Stomach (tissue), 9 donors: Measurements from ENCODE around the gene SPRED3. TPM values are rescaled to one million over a fixed set of nuclear protein-coding genes. Genes with fewer than 3 reads are reported as not detected.

ENCODE experiments used
- DNase-seq, 2 donors: peaks; one replicate each; pipeline versions ENCODE4 v3.0.0 to v3.0.0-alpha.2; 2013 to 2019
- H3K27ac ChIP-seq, 5 donors: fragments of 200-600 bp in 4 of 5; sonication (generic) in 4 of 5; one replicate each; pipeline ENCODE4 v1.5.1; 2013 to 2019; ENCODE audit warnings: mild to moderate bottlenecking in 1 of 5, moderate library complexity in 1 of 5
- H3K27me3 ChIP-seq, 3 donors: fragments of 200-600 bp; sonication (generic); one replicate each; pipeline ENCODE4 v1.5.1; 2017 to 2019; ENCODE audit warnings: mixed run types in 1 of 3
- H3K36me3 ChIP-seq, 4 donors: fragments of 200-600 bp; sonication (generic); 1 replicate in 3 of 4; 2 replicates in 1 of 4; pipeline ENCODE4 v1.5.1; 2016 to 2019
- H3K4me1 ChIP-seq, 4 donors: fragments of 200-600 bp; sonication (generic); one replicate each; pipeline ENCODE4 v1.5.1; 2016 to 2019
- H3K4me3 ChIP-seq, 4 donors: fragments of 200-600 bp; sonication (generic) in 3 of 4; one replicate each; pipeline ENCODE4 v1.5.1; 2016 to 2019; ENCODE audit warnings: mild to moderate bottlenecking in 1 of 4
- H3K9me3 ChIP-seq, 4 donors: fragments of 200-600 bp; sonication (generic); one replicate each; pipeline ENCODE4 v1.5.1; 2016 to 2019
- CTCF ChIP-seq, 7 experiments: fragments of 450-650 bp in 4 of 7; fragments of 200-600 bp in 3 of 7; sonication (generic) in 3 of 7; IDR thresholded peaks; one replicate each; pipeline ENCODE4 v1.5.1; 2016 to 2019; ENCODE audit warnings: antibody characterized with exemption in 7 of 7, control low read depth in 2 of 7, mild to moderate bottlenecking in 1 of 7
- EP300 ChIP-seq: sonication (generic); formaldehyde crosslinking; IDR thresholded peaks from one replicate; pipeline ENCODE4 v1.6.1; 2017; ENCODE audit warnings: antibody characterized with exemption
- POLR2A ChIP-seq, 4 donors: fragments of 450-650 bp; IDR thresholded peaks; one replicate each; pipeline ENCODE4 v1.6.1; 2016; ENCODE audit warnings: antibody characterized with exemption in 4 of 4, control low read depth in 2 of 4, mild to moderate bottlenecking in 1 of 4, moderate library complexity in 1 of 4
- POLR2AphosphoS5 ChIP-seq, 3 donors: sonication (generic); formaldehyde crosslinking; IDR thresholded peaks; one replicate each; pipeline ENCODE4 v1.6.1; 2016; ENCODE audit warnings: antibody characterized with exemption in 3 of 3
- WGBS, 5 donors: extraction: QIAGEN DNeasy Blood & Tissue Kit in 3 of 5; methylation state at CpG; one replicate each; pipeline versions ENCODE4 v1.1.5 to v1.1.7; 2013 to 2018; 5-methylcytosine and 5-hydroxymethylcytosine counted together
- intact Hi-C: fragments of 100-400 bp; cut with DNase I; formaldehyde crosslinking; loops from one replicate; pipeline ENCODE4 v1.15.1; 2023; ENCODE audit warnings: low total_unique reads
- polyA plus RNA-seq, 3 donors: library from polyadenylated mRNA; stranded (reverse); fragments of 200-250 nt; gene quantifications; one replicate each; pipeline ENCODE4 v1.2.3, GENCODE V29; 2013
- total RNA-seq, 5 donors: library from RNA; depleted of rRNA; stranded (reverse); fragments of >200 nt; gene quantifications; one replicate each; pipeline versions ENCODE4 v1.1.0 to v1.2.3, GENCODE V29; 2014 to 2016
- donor health status: healthy with polysubstance abuse.
- donor health status: Bipolar disorder and iron deficiency.
- donor health status: healthy.

Gene SPRED3
- total and polyA plus RNA-seq, 8 donors = 0.12 to 3.6 (median 0.99) TPM; not detected in 4

GRCh38 chr19:38437295-38437694 is 48.8 kb downstream of the SPRED3 start:
- TF ChIP-seq POLR2A (IDR thresholded peaks at IDR 0.05) (no peak), EP300 (no peak), POLR2AphosphoS5 (IDR thresholded peaks at IDR 0.05) (no peak), CTCF (IDR thresholded peaks at IDR 0.05) (no peak)
- intact Hi-C loops = no loop called here
- Histone ChIP-seq H3K4me1 (peaks cover 0 to 8% (median 3%) of the 10 kb centered on the region in 4 donors), H3K27ac (no peak overlapping the region), H3K4me3 (no peak overlapping the region), H3K36me3 (no peaks in the 10 kb centered on the region), H3K9me3 (no peaks in the 10 kb centered on the region), H3K27me3 (peaks cover 0 to 90% (median 28%) of the 10 kb centered on the region in 3 donors)
- DNase-seq = no peak
- WGBS, 5 donors = 83 to 94% (median 93%) methylated on average over 6 of the region's 6 CpGs

- H3K27me3 ChIP-seq = peaks cover 0 to 90% (median 27%) of the 10 kb centered on the region in 3 donors
- WGBS, 5 donors = 74 to 89% (median 84%) methylated on average over 2 of the region's 2 CpGs
- intact Hi-C loops = no loop called here
- TF ChIP-seq POLR2AphosphoS5 (IDR thresholded peaks at IDR 0.05) (no peak), EP300 (no peak), POLR2A (IDR thresholded peaks at IDR 0.05) (no peak), CTCF (IDR thresholded peaks at IDR 0.05) (no peak)
- no peak overlapping the region for H3K27ac ChIP-seq
- peaks cover 0 to 8% (median 3%) of the 10 kb centered on the region in 4 donors for H3K4me1 ChIP-seq
- no peaks in the 10 kb centered on the region for H3K9me3 ChIP-seq
- DNase-seq = no peak
- H3K4me3 ChIP-seq = no peak overlapping the region
- no peaks in the 10 kb centered on the region for H3K36me3 ChIP-seq
These were observed 49.4 kb downstream of the SPRED3 start for GRCh38 chr19:38437917-38438316.

- Histone ChIP-seq H3K27me3 (peaks cover 0 to 66% (median 0%) of the 10 kb centered on the region in 3 donors), H3K9me3 (no peaks in the 10 kb centered on the region), H3K36me3 (no peaks in the 10 kb centered on the region), H3K27ac (no peak overlapping the region), H3K4me1 (no peaks in the 10 kb centered on the region), H3K4me3 (no peak overlapping the region)
- DNase-seq = no peak
- 74 to 78% (median 75%) methylated on average over 12 to 14 of the region's 14 CpGs for WGBS, 5 donors
- TF ChIP-seq EP300 (no peak), CTCF (IDR thresholded peaks at IDR 0.05) (no peak), POLR2A (IDR thresholded peaks at IDR 0.05) (no peak), POLR2AphosphoS5 (IDR thresholded peaks at IDR 0.05) (no peak)
- intact Hi-C loops = no loop called here
These were observed 52.1 kb downstream of the SPRED3 start for GRCh38 chr19:38440592-38440991.

DNA sequence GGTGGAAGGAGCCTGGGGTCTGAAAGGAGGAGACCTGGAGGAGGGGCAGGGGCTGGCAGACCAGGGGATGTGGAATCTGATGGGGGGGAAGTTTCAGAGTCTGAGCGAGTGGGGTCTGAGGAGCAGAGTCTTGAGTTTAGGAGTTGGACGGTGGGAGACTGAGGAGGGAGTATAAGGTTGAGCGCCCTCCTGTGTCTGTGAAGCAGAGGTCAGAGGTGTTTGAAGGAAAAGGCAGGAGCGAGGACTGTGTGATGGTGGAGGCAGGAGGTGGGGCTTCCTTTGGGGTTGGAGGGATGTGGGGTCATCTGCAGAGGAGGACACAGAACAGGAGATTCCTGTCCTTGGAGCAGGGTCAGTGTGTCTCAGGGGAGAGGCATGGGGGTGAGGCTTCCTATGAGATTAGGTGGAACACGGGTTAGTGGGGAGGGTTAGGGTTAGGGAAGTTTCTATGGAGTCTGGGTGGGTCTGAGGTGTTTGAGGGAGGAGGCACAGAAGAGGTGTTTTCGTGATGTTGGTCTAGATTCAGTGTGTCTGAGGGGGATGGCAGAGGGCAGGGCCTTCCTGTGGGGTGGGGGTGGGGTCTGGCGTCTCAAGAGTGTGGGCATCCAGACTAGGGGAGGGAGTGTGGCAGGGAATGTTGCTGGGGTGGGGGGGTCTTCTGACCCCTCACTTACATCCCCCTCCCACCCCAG is 53.3 kb downstream of the SPRED3 start:
- Histone ChIP-seq H3K4me1 (no peaks in the 10 kb centered on the region), H3K27me3 (peaks cover 0 to 53% (median 0%) of the 10 kb centered on the region in 3 donors), H3K36me3 (no peaks in the 10 kb centered on the region), H3K27ac (no peak overlapping the region), H3K9me3 (no peaks in the 10 kb centered on the region), H3K4me3 (no peak overlapping the region)
- intact Hi-C loops = no loop called here
- no peak for TF ChIP-seq POLR2AphosphoS5 (IDR thresholded peaks at IDR 0.05)
- TF ChIP-seq POLR2A (IDR thresholded peaks at IDR 0.05) = no peak
- no peak for TF ChIP-seq CTCF (IDR thresholded peaks at IDR 0.05)
- no peak for TF ChIP-seq EP300
- WGBS, 5 donors = 30 to 45% (median 39%) methylated on average over 6 to 7 of the region's 7 CpGs
- DNase-seq = no peak
